ENCODE results near the gene MRPS18A.

The MRPS18A gene

GRCh38 chr6:43622541-43622940, 65.0 kb downstream of the MRPS18A start:
- DNase-seq (ENCODE audit: low read depth) = no peak
- TF ChIP-seq, protein P1, sequence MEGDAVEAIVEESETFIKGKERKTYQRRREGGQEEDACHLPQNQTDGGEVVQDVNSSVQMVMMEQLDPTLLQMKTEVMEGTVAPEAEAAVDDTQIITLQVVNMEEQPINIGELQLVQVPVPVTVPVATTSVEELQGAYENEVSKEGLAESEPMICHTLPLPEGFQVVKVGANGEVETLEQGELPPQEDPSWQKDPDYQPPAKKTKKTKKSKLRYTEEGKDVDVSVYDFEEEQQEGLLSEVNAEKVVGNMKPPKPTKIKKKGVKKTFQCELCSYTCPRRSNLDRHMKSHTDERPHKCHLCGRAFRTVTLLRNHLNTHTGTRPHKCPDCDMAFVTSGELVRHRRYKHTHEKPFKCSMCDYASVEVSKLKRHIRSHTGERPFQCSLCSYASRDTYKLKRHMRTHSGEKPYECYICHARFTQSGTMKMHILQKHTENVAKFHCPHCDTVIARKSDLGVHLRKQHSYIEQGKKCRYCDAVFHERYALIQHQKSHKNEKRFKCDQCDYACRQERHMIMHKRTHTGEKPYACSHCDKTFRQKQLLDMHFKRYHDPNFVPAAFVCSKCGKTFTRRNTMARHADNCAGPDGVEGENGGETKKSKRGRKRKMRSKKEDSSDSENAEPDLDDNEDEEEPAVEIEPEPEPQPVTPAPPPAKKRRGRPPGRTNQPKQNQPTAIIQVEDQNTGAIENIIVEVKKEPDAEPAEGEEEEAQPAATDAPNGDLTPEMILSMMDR (conservative IDR thresholded peaks at IDR 0.05; ENCODE audit: control insufficient read depth, insufficient read depth, low read depth, low read length) = no peak
- no peak overlapping the region for H3K4me3 ChIP-seq (ENCODE audit: control insufficient read depth, low read depth, low read length)

DNA sequence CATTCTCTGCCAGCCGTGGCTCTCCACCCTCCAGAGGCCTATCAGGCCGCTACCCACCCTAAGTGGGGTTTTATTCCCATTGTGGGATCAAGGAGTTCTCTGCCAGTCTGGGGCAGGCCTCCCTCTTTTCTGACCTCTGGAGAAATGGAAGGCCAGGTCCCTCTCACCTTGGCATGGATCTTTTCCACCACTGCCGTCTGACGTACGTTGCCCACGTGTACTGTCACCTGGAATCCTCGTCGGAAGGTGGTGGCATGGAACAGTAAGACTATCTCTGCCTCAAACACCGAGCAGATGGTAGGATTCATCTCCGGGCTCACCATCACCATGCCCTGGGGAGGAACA, 65.8 kb downstream of the MRPS18A start:
- TF ChIP-seq, protein P1 (conservative IDR thresholded peaks at IDR 0.05; ENCODE audit: control insufficient read depth, insufficient read depth, low read depth, low read length) = no peak
- DNase-seq (ENCODE audit: low read depth) = no peak
- no peak overlapping the region for H3K4me3 ChIP-seq (ENCODE audit: control insufficient read depth, low read depth, low read length)

Measured in fibroblast of mammary gland (primary cell).